Upper lobe of right lung (tissue), 1 donor: ENCODE results near the gene DIPK1C. TPM values are rescaled to one million over a fixed set of nuclear protein-coding genes. Genes with fewer than 3 reads are reported as not detected.

Source experiments
- ATAC-seq: fragments of 200-7000 bp; cut with Tn5 transposase; one replicate; pipeline ENCODE4 v1.9.1; 2020; ENCODE audit warnings: mild to moderate bottlenecking, moderate library complexity
- DNase-seq: peaks from one replicate; pipeline ENCODE4 v3.0.0-alpha.2; 2020
- H3K27ac ChIP-seq: fragments of 200-600 bp; one replicate; pipeline ENCODE4 v1.8.0; 2022
- H3K27me3 ChIP-seq: fragments of 200-600 bp; one replicate; pipeline ENCODE4 v1.8.0; 2022; ENCODE audit warnings: mild to moderate bottlenecking
- H3K36me3 ChIP-seq: fragments of 200-600 bp; one replicate; pipeline ENCODE4 v1.8.0; 2022
- H3K4me1 ChIP-seq: fragments of 200-600 bp; one replicate; pipeline ENCODE4 v1.8.0; 2022
- H3K4me3 ChIP-seq: fragments of 200-600 bp; one replicate; pipeline ENCODE4 v1.8.0; 2022; ENCODE audit warnings: mild to moderate bottlenecking
- H3K9me3 ChIP-seq: fragments of 200-600 bp; one replicate; pipeline ENCODE4 v1.8.0; 2022
- CTCF ChIP-seq: fragments of 200-600 bp; IDR thresholded peaks from one replicate; pipeline ENCODE4 v1.8.0; 2022; ENCODE audit warnings: antibody characterized with exemption
- intact Hi-C: fragments of 100-400 bp; cut with DNase I; formaldehyde crosslinking; loops from one replicate; pipeline ENCODE4 v1.11.0; 2022
- total RNA-seq: library from RNA; stranded (reverse); fragmentation: NEBNext Ultra II Directional; extraction: Animal tissue kit (Norgen Biotek cat#: 25700); gene quantifications from one replicate; pipeline ENCODE4 v1.2.1, GENCODE V29; 2021
- donor health status: DM: no; HTN: yes; CAD: no; lungs with severe emphysema.

DIPK1C gene
- total RNA-seq, 1 donor from 2014 or later = not detected

- intact Hi-C loops = no loop called here
- H3K4me3 ChIP-seq = no peak overlapping the region
- no peak for TF ChIP-seq CTCF
- DNase-seq = no peak
- H3K36me3 ChIP-seq = no peaks in the 10 kb centered on the region
- H3K9me3 ChIP-seq = no peaks in the 10 kb centered on the region
- peaks cover 47% of the 10 kb centered on the region for H3K27me3 ChIP-seq
- no peak for ATAC-seq
- no peak overlapping the region for H3K27ac ChIP-seq
- peaks cover 7% of the 10 kb centered on the region for H3K4me1 ChIP-seq
Measured at GRCh38 chr18:74453016-74453566, 4.0 kb downstream of the DIPK1C start.

- H3K36me3 ChIP-seq = no peaks in the 10 kb centered on the region
- no peak for TF ChIP-seq CTCF
- no peak for ATAC-seq
- no peaks in the 10 kb centered on the region for H3K4me1 ChIP-seq
- H3K27me3 ChIP-seq = peaks cover 32% of the 10 kb centered on the region
- H3K27ac ChIP-seq = no peak overlapping the region
- intact Hi-C loops = no loop called here
- no peak for DNase-seq
- H3K9me3 ChIP-seq = no peaks in the 10 kb centered on the region
- no peak overlapping the region for H3K4me3 ChIP-seq
Measured at GRCh38 chr18:74451148-74451547, 6.0 kb downstream of the DIPK1C start.

GRCh38 chr18:74450626-74451025, 6.5 kb downstream of the DIPK1C start:
- intact Hi-C loops = no loop called here
- H3K36me3 ChIP-seq = no peaks in the 10 kb centered on the region
- H3K27ac ChIP-seq = no peak overlapping the region
- no peaks in the 10 kb centered on the region for H3K4me1 ChIP-seq
- no peak overlapping the region for H3K4me3 ChIP-seq
- peaks cover 27% of the 10 kb centered on the region for H3K27me3 ChIP-seq
- DNase-seq (no peak), ATAC-seq (no peak)
- TF ChIP-seq CTCF = no peak
- H3K9me3 ChIP-seq = no peaks in the 10 kb centered on the region

- no peak overlapping the region for H3K27ac ChIP-seq
- intact Hi-C loops = no loop called here
- H3K9me3 ChIP-seq = no peaks in the 10 kb centered on the region
- H3K4me1 ChIP-seq = no peaks in the 10 kb centered on the region
- no peaks in the 10 kb centered on the region for H3K27me3 ChIP-seq
- ATAC-seq (no peak), DNase-seq (no peak)
- no peaks in the 10 kb centered on the region for H3K36me3 ChIP-seq
- no peak overlapping the region for H3K4me3 ChIP-seq
- TF ChIP-seq CTCF = no peak
Measured at GRCh38 chr18:74447404-74448152, 9.5 kb downstream of the DIPK1C start.

GRCh38 chr18:74446631-74447403, 10.3 kb downstream of the DIPK1C start:
- no peak overlapping the region for H3K27ac ChIP-seq
- DNase-seq = no peak
- no peak for TF ChIP-seq CTCF
- H3K9me3 ChIP-seq = no peaks in the 10 kb centered on the region
- intact Hi-C loops = no loop called here
- H3K36me3 ChIP-seq = no peaks in the 10 kb centered on the region
- no peak for ATAC-seq
- no peak overlapping the region for H3K4me3 ChIP-seq
- H3K27me3 ChIP-seq = no peaks in the 10 kb centered on the region
- no peaks in the 10 kb centered on the region for H3K4me1 ChIP-seq
